Activated CD8-positive, alpha-beta memory T cell treated with anti-CD3 and anti-CD28 coated beads for 36 hours (primary cell): ENCODE measurements around the gene FAM13A. TPM values are rescaled to one million over a fixed set of nuclear protein-coding genes. Genes with fewer than 3 reads are reported as not detected.

Source experiments
- CTCF ChIA-PET: fragments of 350-600 bp; sonication (Branson Sonifier 250); formaldehyde crosslinking; loops from one replicate; lab custom pipeline; 2021; ENCODE audit warnings: antibody characterized with exemption; lab: Charles Lee
- POLR2A ChIA-PET: fragments of 350-600 bp; sonication (Branson Sonifier 250); formaldehyde crosslinking; loops from one replicate; lab custom pipeline; 2021; ENCODE audit warnings: antibody characterized with exemption; lab: Charles Lee
- total RNA-seq, 2 experiments: library from RNA; stranded (reverse); gene quantifications; one replicate each; pipeline ENCODE4 v1.2.3, GENCODE V29; 2021

Gene FAM13A
- total RNA-seq, 2 experiments from 2014 or later: 1.4 to 2.6 TPM

- ChIA-PET POLR2A (interaction anchor here (0.6 kb wide), 1 partner anchor 8 kb away, joined by 5 read pairs; no protein-coding TSS in a partner anchor), CTCF (no interaction called here)
Measured at GRCh38 chr4:88720451-88721428, 336.2 kb downstream of the FAM13A start.

DNA sequence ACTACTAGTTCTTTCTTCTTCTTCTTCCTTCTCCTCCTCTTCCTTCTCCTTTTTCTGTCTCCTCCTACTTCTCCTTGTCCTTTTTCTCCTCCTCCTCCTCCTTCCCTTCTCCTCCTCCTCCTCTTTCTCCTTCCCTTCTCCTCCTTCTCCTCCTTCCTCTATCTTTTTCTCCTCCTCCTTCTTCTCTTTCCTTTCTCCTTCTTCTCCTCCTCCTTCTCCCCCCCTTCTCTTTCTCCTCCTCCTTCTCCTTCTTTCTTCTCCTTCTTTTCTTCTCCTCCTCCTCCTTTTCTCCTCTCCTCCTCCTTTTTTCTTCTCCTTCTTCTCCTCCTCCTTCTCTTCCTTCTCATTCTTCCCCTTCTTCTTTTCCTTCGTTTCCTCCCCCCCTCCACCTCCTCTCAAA lies 337.6 kb downstream of the FAM13A start:
- CTCF ChIA-PET: no interaction called here
- POLR2A ChIA-PET: no interaction called here

GRCh38 chr4:88718098-88718497 lies 338.9 kb downstream of the FAM13A start:
- POLR2A ChIA-PET: no interaction called here
- CTCF ChIA-PET: no interaction called here

DNA sequence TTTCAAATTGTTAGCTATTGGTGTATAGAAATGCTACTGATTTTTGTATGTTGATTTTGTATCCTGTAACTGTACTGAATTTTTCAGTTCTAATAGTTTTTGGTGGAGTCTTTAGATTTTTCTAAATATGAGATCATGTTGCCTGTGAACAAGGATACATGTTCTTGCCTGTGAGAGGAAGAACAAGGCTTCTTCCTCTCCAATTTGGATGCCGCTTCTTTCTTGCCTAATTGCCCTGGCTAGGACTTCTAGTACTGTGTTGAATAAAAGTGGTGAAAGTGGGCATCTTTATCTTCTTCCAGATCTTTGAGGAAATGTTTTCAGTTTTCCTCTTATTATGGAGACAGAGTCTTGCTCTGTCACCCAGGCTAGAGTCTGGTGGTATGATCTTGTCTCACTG lies 343.2 kb downstream of the FAM13A start:
- ChIA-PET POLR2A (no interaction called here), CTCF (no interaction called here)

DNA sequence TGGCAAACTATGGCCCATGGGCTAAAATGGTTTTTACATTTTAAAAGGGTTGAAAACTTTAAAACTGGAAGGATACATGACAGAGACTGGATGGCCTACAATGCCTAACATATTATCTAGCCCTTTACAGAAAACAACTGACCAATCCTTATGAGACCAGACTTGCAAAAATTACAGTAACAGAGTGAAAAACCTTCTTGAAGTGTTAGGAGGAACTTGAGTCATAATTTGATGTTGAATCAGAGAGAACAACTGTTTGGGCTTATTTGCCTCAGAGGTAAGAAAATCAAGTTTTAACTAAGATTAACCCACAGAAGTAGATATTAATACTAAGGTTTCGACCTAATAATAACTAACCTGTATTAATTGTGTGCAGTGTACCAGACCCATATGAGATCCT lies 347.0 kb downstream of the FAM13A start:
- POLR2A ChIA-PET: no interaction called here
- CTCF ChIA-PET: no interaction called here

GRCh38 chr4:88706574-88706973 lies 350.4 kb downstream of the FAM13A start:
- POLR2A ChIA-PET: no interaction called here
- CTCF ChIA-PET: no interaction called here

GRCh38 chr4:88705805-88706492 lies 351.0 kb downstream of the FAM13A start:
- CTCF ChIA-PET: no interaction called here
- POLR2A ChIA-PET: no interaction called here

DNA sequence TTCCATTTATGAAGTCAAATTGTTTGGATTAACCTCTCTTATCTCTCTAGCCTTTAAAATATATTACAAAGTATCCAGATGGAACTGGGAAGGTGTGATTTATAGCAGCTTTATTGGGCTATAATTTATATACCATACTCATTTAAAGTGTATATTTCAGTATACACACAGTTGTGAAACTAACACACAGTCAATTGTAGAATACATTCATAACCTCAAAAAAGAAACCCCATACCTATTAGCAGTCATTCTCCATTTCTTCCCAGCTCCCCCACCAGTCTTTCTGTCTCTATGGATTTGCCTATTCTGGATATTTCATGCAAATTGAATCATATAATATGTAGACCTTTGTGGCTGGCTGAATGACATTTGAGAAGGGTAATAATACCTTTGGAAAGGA lies 351.8 kb downstream of the FAM13A start:
- ChIA-PET POLR2A (no interaction called here), CTCF (no interaction called here)

DNA sequence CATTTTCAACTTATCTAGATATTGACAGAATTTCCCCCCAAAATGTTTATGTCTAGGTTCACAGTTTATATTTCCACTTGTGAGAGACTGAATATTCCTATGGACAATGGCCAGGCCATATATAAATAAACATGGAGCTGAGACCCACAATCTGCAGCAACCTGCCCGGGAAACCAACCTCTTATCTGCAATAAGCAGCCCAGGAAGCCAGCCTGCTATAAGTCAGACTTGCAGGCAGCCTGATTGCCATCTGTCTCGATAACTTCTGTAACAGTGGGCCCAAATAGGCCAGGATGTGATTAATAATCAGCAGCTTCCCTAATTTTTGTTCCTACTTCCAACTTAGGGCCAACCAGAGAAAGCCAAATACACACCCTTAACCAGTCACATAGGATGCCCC lies 354.2 kb downstream of the FAM13A start:
- CTCF ChIA-PET: no interaction called here

GRCh38 chr4:88698519-88698918 lies 358.5 kb downstream of the FAM13A start:
- ChIA-PET POLR2A (no interaction called here), CTCF (interaction anchor here (0.8 to 1.0 kb wide), 2 partner anchors 15 to 26 kb away, joined by 3 read pairs; no protein-coding TSS in a partner anchor)

More for the DNA sequence above, 354.2 kb downstream of the FAM13A start:
- POLR2A ChIA-PET: no interaction called here

GRCh38 chr4:88697588-88698329 lies 359.2 kb downstream of the FAM13A start, which contains the start of gene NAP1L5:
Gene NAP1L5 (minus strand): TSS chr4:88697829. CDS start chr4:88697754, 75 bp downstream.
- CTCF ChIA-PET: interaction anchor here (0.8 to 1.0 kb wide), 2 partner anchors 14 to 25 kb away, joined by 3 read pairs; no protein-coding TSS in a partner anchor
- POLR2A ChIA-PET: interaction anchor here (0.7 kb wide), 1 partner anchor 104 kb away, joined by 3 read pairs; no protein-coding TSS in a partner anchor

DNA sequence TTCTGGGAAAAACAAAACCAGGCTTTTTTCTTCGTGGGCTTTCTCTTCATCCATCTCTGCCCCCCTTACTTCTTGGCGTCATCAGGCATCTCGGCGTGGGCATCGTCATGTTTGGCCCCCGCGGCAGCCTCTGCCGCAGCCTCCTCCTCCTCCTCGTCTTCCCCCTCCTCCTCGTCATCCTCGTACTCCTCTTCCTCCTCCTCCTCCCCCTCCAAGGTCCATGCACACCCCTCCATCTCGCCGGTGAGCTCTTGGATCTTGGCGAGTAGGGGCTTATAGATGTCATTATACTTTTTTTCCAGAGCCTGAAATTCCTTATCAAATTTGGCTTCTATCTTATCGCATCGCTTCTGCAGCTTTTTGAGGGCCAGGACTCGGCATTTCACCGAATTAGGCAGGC lies 359.8 kb downstream of the FAM13A start:
- POLR2A ChIA-PET: no interaction called here
- CTCF ChIA-PET: no interaction called here

GRCh38 chr4:88696630-88697029 lies 360.4 kb downstream of the FAM13A start:
- CTCF ChIA-PET: no interaction called here
- POLR2A ChIA-PET: no interaction called here

- CTCF ChIA-PET: no interaction called here
Measured at GRCh38 chr4:88693792-88694191, 363.2 kb downstream of the FAM13A start.

GRCh38 chr4:88690355-88690754 lies 366.6 kb downstream of the FAM13A start:
- POLR2A ChIA-PET: no interaction called here
- CTCF ChIA-PET: no interaction called here

More at GRCh38 chr4:88693792-88694191, 363.2 kb downstream of the FAM13A start:
- POLR2A ChIA-PET: no interaction called here

DNA sequence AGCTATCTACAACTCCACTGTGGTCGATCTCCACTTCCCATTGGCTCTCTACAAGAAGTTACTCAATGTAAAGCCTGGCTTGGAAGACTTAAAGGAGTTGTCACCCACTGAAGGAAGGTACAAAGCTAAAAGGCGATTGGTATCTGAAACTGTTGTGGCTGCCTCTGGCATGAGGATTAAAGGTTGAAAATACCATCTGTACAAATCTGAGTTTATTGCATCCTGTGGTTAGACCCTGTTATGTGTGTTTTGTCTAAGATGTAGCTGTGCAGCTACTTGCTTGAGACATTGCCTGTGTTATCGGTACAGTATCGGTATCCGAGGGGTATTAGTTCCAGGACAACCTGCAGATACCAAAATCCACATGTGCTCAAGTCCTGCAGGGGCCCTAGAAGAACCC lies 375.8 kb downstream of the FAM13A start:
- POLR2A ChIA-PET: no interaction called here
- CTCF ChIA-PET: no interaction called here
